ENCODE data around the gene RND2.

DNA sequence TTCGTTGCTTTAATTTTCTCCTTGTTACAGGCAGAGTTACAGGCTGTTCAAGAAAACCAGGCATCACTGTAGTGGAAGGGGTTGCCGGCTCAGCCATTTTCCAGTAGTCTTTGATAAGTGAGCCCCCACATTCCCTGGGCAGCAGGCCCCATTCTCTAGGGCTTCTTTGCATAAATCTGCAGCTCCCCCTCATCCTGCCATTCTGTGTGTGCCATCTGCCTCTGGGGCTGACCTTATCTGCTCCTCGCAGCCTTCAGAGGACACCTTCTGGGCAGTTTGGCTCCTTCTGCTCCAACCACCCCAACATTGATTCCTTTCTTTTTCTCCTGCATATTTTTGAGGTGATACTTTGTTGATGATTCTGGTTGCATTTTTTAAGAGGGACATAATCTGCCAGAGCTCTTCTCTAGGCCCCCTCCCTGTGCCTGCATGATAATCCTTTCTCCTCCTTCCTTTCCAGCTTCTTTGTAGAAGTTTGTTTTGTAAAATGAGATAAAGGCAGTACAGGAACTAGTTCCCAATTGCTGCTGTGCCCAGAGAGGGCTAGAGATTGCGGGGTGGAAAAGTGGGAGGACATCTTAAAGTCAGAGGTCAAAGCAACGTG lies 17.1 kb downstream of the RND2 start:
- TF ChIP-seq, protein P1, sequence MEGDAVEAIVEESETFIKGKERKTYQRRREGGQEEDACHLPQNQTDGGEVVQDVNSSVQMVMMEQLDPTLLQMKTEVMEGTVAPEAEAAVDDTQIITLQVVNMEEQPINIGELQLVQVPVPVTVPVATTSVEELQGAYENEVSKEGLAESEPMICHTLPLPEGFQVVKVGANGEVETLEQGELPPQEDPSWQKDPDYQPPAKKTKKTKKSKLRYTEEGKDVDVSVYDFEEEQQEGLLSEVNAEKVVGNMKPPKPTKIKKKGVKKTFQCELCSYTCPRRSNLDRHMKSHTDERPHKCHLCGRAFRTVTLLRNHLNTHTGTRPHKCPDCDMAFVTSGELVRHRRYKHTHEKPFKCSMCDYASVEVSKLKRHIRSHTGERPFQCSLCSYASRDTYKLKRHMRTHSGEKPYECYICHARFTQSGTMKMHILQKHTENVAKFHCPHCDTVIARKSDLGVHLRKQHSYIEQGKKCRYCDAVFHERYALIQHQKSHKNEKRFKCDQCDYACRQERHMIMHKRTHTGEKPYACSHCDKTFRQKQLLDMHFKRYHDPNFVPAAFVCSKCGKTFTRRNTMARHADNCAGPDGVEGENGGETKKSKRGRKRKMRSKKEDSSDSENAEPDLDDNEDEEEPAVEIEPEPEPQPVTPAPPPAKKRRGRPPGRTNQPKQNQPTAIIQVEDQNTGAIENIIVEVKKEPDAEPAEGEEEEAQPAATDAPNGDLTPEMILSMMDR (IDR thresholded peaks at IDR 0.05; ENCODE audit: insufficient read depth, low read length): no peak
- no peak for TF ChIP-seq POLR2AphosphoS5 (IDR thresholded peaks at IDR 0.05; ENCODE audit: low read depth)
- TF ChIP-seq, protein P2, sequence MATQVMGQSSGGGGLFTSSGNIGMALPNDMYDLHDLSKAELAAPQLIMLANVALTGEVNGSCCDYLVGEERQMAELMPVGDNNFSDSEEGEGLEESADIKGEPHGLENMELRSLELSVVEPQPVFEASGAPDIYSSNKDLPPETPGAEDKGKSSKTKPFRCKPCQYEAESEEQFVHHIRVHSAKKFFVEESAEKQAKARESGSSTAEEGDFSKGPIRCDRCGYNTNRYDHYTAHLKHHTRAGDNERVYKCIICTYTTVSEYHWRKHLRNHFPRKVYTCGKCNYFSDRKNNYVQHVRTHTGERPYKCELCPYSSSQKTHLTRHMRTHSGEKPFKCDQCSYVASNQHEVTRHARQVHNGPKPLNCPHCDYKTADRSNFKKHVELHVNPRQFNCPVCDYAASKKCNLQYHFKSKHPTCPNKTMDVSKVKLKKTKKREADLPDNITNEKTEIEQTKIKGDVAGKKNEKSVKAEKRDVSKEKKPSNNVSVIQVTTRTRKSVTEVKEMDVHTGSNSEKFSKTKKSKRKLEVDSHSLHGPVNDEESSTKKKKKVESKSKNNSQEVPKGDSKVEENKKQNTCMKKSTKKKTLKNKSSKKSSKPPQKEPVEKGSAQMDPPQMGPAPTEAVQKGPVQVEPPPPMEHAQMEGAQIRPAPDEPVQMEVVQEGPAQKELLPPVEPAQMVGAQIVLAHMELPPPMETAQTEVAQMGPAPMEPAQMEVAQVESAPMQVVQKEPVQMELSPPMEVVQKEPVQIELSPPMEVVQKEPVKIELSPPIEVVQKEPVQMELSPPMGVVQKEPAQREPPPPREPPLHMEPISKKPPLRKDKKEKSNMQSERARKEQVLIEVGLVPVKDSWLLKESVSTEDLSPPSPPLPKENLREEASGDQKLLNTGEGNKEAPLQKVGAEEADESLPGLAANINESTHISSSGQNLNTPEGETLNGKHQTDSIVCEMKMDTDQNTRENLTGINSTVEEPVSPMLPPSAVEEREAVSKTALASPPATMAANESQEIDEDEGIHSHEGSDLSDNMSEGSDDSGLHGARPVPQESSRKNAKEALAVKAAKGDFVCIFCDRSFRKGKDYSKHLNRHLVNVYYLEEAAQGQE (IDR thresholded peaks at IDR 0.05; ENCODE audit: insufficient replicate concordance, low read depth): no peak
